ENCODE data around the gene SOCS3. TPM values are rescaled to one million over a fixed set of nuclear protein-coding genes. Genes with fewer than 3 reads are reported as not detected.

Gene SOCS3
- total RNA-seq, 1 donor = 70.0 TPM

DNA sequence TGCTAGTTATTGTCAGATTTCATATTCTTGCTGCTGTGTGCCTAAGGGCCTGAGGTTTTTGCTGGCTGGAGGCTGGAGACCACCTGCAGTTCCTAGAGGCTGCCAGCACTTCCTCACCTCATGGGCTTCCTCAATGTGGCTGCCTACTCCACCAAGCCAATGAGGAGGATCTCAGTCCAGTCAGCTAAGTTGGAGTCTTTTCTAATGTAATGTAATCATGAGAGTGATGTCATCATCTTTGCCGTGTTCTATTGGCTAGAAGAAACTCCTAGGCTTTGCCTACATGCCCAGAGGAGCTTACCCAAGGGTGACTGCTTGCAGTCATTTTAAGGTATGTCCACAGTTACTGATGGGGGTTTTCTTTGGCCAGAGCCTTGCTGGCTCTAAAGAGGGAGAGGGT lies 53.0 kb downstream of the SOCS3 start:
- H3K4me3 ChIP-seq (ENCODE audit: low read depth, low read length) = no peak overlapping the region
- no peak for DNase-seq (ENCODE audit: low read depth)
- TF ChIP-seq, protein P1, sequence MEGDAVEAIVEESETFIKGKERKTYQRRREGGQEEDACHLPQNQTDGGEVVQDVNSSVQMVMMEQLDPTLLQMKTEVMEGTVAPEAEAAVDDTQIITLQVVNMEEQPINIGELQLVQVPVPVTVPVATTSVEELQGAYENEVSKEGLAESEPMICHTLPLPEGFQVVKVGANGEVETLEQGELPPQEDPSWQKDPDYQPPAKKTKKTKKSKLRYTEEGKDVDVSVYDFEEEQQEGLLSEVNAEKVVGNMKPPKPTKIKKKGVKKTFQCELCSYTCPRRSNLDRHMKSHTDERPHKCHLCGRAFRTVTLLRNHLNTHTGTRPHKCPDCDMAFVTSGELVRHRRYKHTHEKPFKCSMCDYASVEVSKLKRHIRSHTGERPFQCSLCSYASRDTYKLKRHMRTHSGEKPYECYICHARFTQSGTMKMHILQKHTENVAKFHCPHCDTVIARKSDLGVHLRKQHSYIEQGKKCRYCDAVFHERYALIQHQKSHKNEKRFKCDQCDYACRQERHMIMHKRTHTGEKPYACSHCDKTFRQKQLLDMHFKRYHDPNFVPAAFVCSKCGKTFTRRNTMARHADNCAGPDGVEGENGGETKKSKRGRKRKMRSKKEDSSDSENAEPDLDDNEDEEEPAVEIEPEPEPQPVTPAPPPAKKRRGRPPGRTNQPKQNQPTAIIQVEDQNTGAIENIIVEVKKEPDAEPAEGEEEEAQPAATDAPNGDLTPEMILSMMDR (IDR thresholded peaks at IDR 0.05; ENCODE audit: insufficient read depth, low read depth, low read length) = no peak

Small RNAs within 50 kb of the gene (small RNA-seq; reads per million reads assigned to genes)
- gene RF00415 (0.28 reads per million), gene RN7SL236P (not detected)

Other genes with a start within 250 kb of the SOCS3 start
- gene TMC6, start 231.3 kb downstream of the SOCS3 start, total RNA-seq = 4.2 and 5.2 TPM in 2 replicates
- gene TMC8, start 229.3 kb downstream of the SOCS3 start, total RNA-seq = not detected in 2 replicates
- gene C17orf99, start 213.7 kb downstream of the SOCS3 start, total RNA-seq = not detected in 2 replicates
- gene SYNGR2, start 191.5 kb downstream of the SOCS3 start, total RNA-seq = 10.6 and 16.0 TPM in 2 replicates
- gene TK1, start 173.0 kb downstream of the SOCS3 start, total RNA-seq = 87.2 and 158 TPM in 2 replicates
- gene AFMID, start 172.7 kb downstream of the SOCS3 start, total RNA-seq = 19.0 and 21.6 TPM in 2 replicates
- 39.0 and 50.1 TPM in 2 replicates for gene BIRC5, start 145.8 kb downstream of the SOCS3 start, total RNA-seq
- gene TMEM235, start 128.4 kb downstream of the SOCS3 start, total RNA-seq = not detected in 2 replicates
- gene PGS1, start 18.6 kb upstream of the SOCS3 start, total RNA-seq = 30.9 and 35.4 TPM in 2 replicates
- gene DNAH17, start 217.3 kb upstream of the SOCS3 start, total RNA-seq = not detected in 2 replicates

All from fibroblast of villous mesenchyme (primary cell).